Panc1 (cell line): Measurements from ENCODE around the gene NUP210L. TPM values are rescaled to one million over a fixed set of nuclear protein-coding genes. Genes with fewer than 3 reads are reported as not detected.

Experiments
- ATAC-seq: fragments of 200-7000 bp; cut with Tn5 transposase; 2 replicates; pipeline ENCODE4 v1.9.1; 2020; ENCODE audit warnings: mild to moderate bottlenecking, moderate library complexity
- BruUV-seq: library from RNA; stranded (reverse); fragments of 400-500 nt; replicated peaks from 2 replicates; lab custom pipeline; 2021; lab: Mats Ljungman, UMichigan
- CTCF ChIA-PET: fragments of 300-600 bp; sonication (Branson Sonifier 250); formaldehyde crosslinking; loops from one replicate; lab custom pipeline; 2022; ENCODE audit warnings: antibody characterized with exemption; lab: Charles Lee
- POLR2A ChIA-PET: fragments of 300-600 bp; sonication (Branson Sonifier 250); formaldehyde crosslinking; loops from one replicate; lab custom pipeline; 2022; ENCODE audit warnings: antibody characterized with exemption; lab: Charles Lee
- DNase-seq: peaks from one replicate; pipeline ENCODE4 v3.0.0-alpha.2; 2010; ENCODE audit warnings: low read depth, low spot score
- H3K27ac ChIP-seq: 2 replicates; pipeline ENCODE4 v1.5.1; 2011; ENCODE audit warnings: mild to moderate bottlenecking, low read length, inconsistent platforms
- H3K27me3 ChIP-seq: fragments of 200-500 bp; sonication (Bioruptor generic); 2 replicates; pipeline ENCODE4 v1.6.0; 2014; ENCODE audit warnings: low read length, inconsistent platforms; ENCODE audit not compliant: control insufficient read depth, insufficient read depth
- H3K36me3 ChIP-seq: fragments of 200-500 bp; sonication (Bioruptor generic); 2 replicates; pipeline ENCODE4 v1.5.1; 2014; ENCODE audit warnings: inconsistent platforms, mild to moderate bottlenecking, low read length, moderate library complexity; ENCODE audit not compliant: control insufficient read depth, insufficient read depth
- H3K4me1 ChIP-seq: 2 replicates; pipeline ENCODE4 v1.5.1; 2011; ENCODE audit warnings: inconsistent platforms, mild to moderate bottlenecking, low read length, moderate library complexity; ENCODE audit not compliant: control insufficient read depth, insufficient read depth
- H3K4me3 ChIP-seq, 2 experiments: 2 replicates each; pipeline ENCODE4 v1.5.1; 2011 to 2012; ENCODE audit warnings: low read depth in 2 of 2, low read length in 2 of 2, mild to moderate bottlenecking in 2 of 2, inconsistent platforms in 1 of 2, moderate library complexity in 1 of 2
- H3K9me3 ChIP-seq: fragments of 200-500 bp; sonication (Bioruptor generic); 2 replicates; pipeline ENCODE4 v1.5.1; 2014; ENCODE audit warnings: low read depth, mild to moderate bottlenecking, inconsistent platforms, low read length, moderate library complexity; ENCODE audit not compliant: control insufficient read depth, insufficient read depth
- CTCF ChIP-seq: fragments of 450-650 bp; IDR thresholded peaks from 2 replicates; pipeline ENCODE4 v1.5.1; 2017; ENCODE audit warnings: mild to moderate bottlenecking
- POLR2AphosphoS5 ChIP-seq: IDR thresholded peaks from 2 replicates; pipeline ENCODE4 v1.6.1; 2012; ENCODE audit warnings: mild to moderate bottlenecking, low read depth, low read length, moderate library complexity
- REST ChIP-seq, 2 experiments: IDR thresholded peaks; 2 replicates each; pipeline ENCODE4 v1.6.1; 2011 to 2012; ENCODE audit warnings: low read depth in 2 of 2, control low read depth in 1 of 2, low read length in 1 of 2, mild to moderate bottlenecking in 1 of 2, moderate library complexity in 1 of 2; ENCODE audit not compliant: insufficient read depth in 1 of 2
- SIN3A ChIP-seq: IDR thresholded peaks from 2 replicates; pipeline ENCODE4 v1.6.1; 2012; ENCODE audit warnings: low read depth, mild to moderate bottlenecking, low read length, moderate library complexity, borderline replicate concordance; ENCODE audit not compliant: insufficient read depth
- TCF7L2 ChIP-seq: IDR thresholded peaks from 2 replicates; pipeline ENCODE4 v1.6.1; 2011; ENCODE audit warnings: mild to moderate bottlenecking, low read depth, low read length, inconsistent platforms
- in situ Hi-C: cut with HindIII; loops from 2 replicates; pipeline ENCODE4 v1.10.0; 2016; ENCODE audit warnings: low sequenced_read_pairs, low pct_unique_long_range_greater_than_20kb
- intact Hi-C: fragments of 100-400 bp; cut with micrococcal nuclease; formaldehyde crosslinking; loops from one replicate; pipeline ENCODE4 v1.10.0; 2022; ENCODE audit not compliant: unreplicated experiment
- total RNA-seq: library from RNA; stranded (reverse); gene quantifications from one replicate; pipeline ENCODE4 v1.2.1, GENCODE V29; 2021; ENCODE audit not compliant: unreplicated experiment

Gene NUP210L
- total RNA-seq, 1 experiment from 2014 or later = 0.05 TPM

- Histone ChIP-seq H3K9me3 (no peaks in the 10 kb centered on the region), H3K27me3 (no peaks in the 10 kb centered on the region), H3K4me1 (peaks cover 12% of the 10 kb centered on the region), H3K4me3 (no peak overlapping the region), H3K27ac (no peak overlapping the region), H3K36me3 (peaks cover 18% of the 10 kb centered on the region)
- ATAC-seq = no peak
- intact Hi-C loops (no loop called here), in situ Hi-C loops (no loop called here)
- no peak for DNase-seq
- CTCF ChIA-PET = interaction anchor here (0.7 kb wide), 1 partner anchor 194 kb away, joined by 3 read pairs; no protein-coding TSS in a partner anchor
- BruUV-seq = no TSS peak
- POLR2A ChIA-PET = no interaction called here
- TF ChIP-seq POLR2AphosphoS5 = no peak; the same call in 1 of the 2 replicates
- TF ChIP-seq TCF7L2 = no peak
- no peak for TF ChIP-seq SIN3A
- no peak for TF ChIP-seq CTCF
- no peak for TF ChIP-seq REST (IDR thresholded peaks at IDR 0.05; ENCODE audit: insufficient read depth in 1 of 2, low read depth in 2 of 2, low read length in 1 of 2)
Measured at GRCh38 chr1:153995640-153996039, 159.2 kb downstream of the NUP210L start.

GRCh38 chr1:153995202-153995601 lies 159.7 kb downstream of the NUP210L start:
- in situ Hi-C loops = no loop called here
- H3K4me1 ChIP-seq = peaks cover 12% of the 10 kb centered on the region
- CTCF ChIA-PET = interaction anchor here (0.7 kb wide), 1 partner anchor 195 kb away, joined by 3 read pairs; no protein-coding TSS in a partner anchor
- H3K27ac ChIP-seq = no peak overlapping the region
- H3K36me3 ChIP-seq = peaks cover 18% of the 10 kb centered on the region
- ATAC-seq = no peak
- no peak for TF ChIP-seq TCF7L2
- no peak for TF ChIP-seq REST (IDR thresholded peaks at IDR 0.05; ENCODE audit: insufficient read depth in 1 of 2, low read depth in 2 of 2, low read length in 1 of 2)
- no peak for TF ChIP-seq CTCF
- no peak for TF ChIP-seq POLR2AphosphoS5
- no peak for TF ChIP-seq SIN3A
- H3K4me3 ChIP-seq = no peak overlapping the region
- BruUV-seq = no TSS peak
- POLR2A ChIA-PET = no interaction called here
- H3K27me3 ChIP-seq = no peaks in the 10 kb centered on the region
- DNase-seq = no peak
- intact Hi-C loops = no loop called here
- H3K9me3 ChIP-seq = no peaks in the 10 kb centered on the region
